Suprapubic skin (tissue), 4 donors: ENCODE measurements around the gene SHC2. TPM values are rescaled to one million over a fixed set of nuclear protein-coding genes. Genes with fewer than 3 reads are reported as not detected.
A peak's percentile ranks its signal among the peaks of the same experiment; 100 is the strongest.

Source experiments
- DNase-seq, 2 donors: peaks; one replicate each; pipeline ENCODE4 v3.0.0-alpha.2; 2019; ENCODE audit warnings: low spot score in 2 of 2
- H3K27ac ChIP-seq: fragments of 200-600 bp; sonication (generic); one replicate; pipeline ENCODE4 v1.5.1; 2019
- H3K27me3 ChIP-seq: fragments of 200-600 bp; sonication (generic); one replicate; pipeline ENCODE4 v1.5.1; 2019
- H3K36me3 ChIP-seq: fragments of 200-600 bp; sonication (generic); one replicate; pipeline ENCODE4 v1.5.1; 2019
- H3K4me1 ChIP-seq: fragments of 200-600 bp; sonication (generic); one replicate; pipeline ENCODE4 v1.5.1; 2019
- H3K4me3 ChIP-seq: fragments of 200-600 bp; sonication (generic); one replicate; pipeline ENCODE4 v1.5.1; 2019; ENCODE audit warnings: mild to moderate bottlenecking
- H3K9me3 ChIP-seq: fragments of 200-600 bp; sonication (generic); one replicate; pipeline ENCODE4 v1.5.1; 2019
- CTCF ChIP-seq, 2 donors: fragments of 200-600 bp in 1 of 2; fragments of 450-650 bp in 1 of 2; sonication (generic) in 1 of 2; IDR thresholded peaks; one replicate each; pipeline ENCODE4 v1.5.1; 2016 to 2019; ENCODE audit warnings: antibody characterized with exemption in 2 of 2, mild to moderate bottlenecking in 1 of 2, moderate library complexity in 1 of 2
- EP300 ChIP-seq: sonication (generic); formaldehyde crosslinking; IDR thresholded peaks from one replicate; pipeline ENCODE4 v1.6.1; 2017; ENCODE audit warnings: antibody characterized with exemption
- POLR2A ChIP-seq, 2 donors: fragments of 450-650 bp; IDR thresholded peaks; one replicate each; pipeline ENCODE4 v1.6.1; 2017; ENCODE audit warnings: antibody characterized with exemption in 2 of 2, mild to moderate bottlenecking in 2 of 2, moderate library complexity in 2 of 2
- POLR2AphosphoS5 ChIP-seq, 3 donors: sonication (generic); formaldehyde crosslinking; IDR thresholded peaks; one replicate each; pipeline ENCODE4 v1.6.1; 2017; ENCODE audit warnings: antibody characterized with exemption in 3 of 3
- WGBS: methylation state at CpG from one replicate; pipeline ENCODE4 v1.1.5; 2018; 5-methylcytosine and 5-hydroxymethylcytosine counted together
- total RNA-seq, 4 donors: library from RNA; depleted of rRNA; stranded (reverse); fragments of >200 nt; gene quantifications; one replicate each; pipeline ENCODE4 v1.1.0, GENCODE V29; 2016

Gene SHC2
- total RNA-seq, 4 donors from 2014 or later: 16.3 to 40.7 (median 19.6) TPM

- 53% methylated on average over 19 of the region's 23 CpGs for WGBS
- peaks cover 35% of the 10 kb centered on the region for H3K27me3 ChIP-seq
- no peak for DNase-seq
- H3K4me1 ChIP-seq: peaks cover 31% of the 10 kb centered on the region
- H3K4me3 ChIP-seq: peak overlapping the region; percentile 28
- H3K9me3 ChIP-seq: no peaks in the 10 kb centered on the region
- H3K27ac ChIP-seq: peak overlapping the region; percentile 69
- no peaks in the 10 kb centered on the region for H3K36me3 ChIP-seq
- TF ChIP-seq POLR2A (IDR thresholded peaks at IDR 0.05): no peak
- TF ChIP-seq POLR2AphosphoS5 (IDR thresholded peaks at IDR 0.05): no peak
- TF ChIP-seq EP300: no peak
- TF ChIP-seq CTCF (IDR thresholded peaks at IDR 0.05): no peak
Observed at GRCh38 chr19:374183-374885, 86.5 kb downstream of the SHC2 start.

GRCh38 chr19:373391-374182, 87.2 kb downstream of the SHC2 start:
- no peak for TF ChIP-seq CTCF (IDR thresholded peaks at IDR 0.05)
- TF ChIP-seq POLR2AphosphoS5 (IDR thresholded peaks at IDR 0.05): no peak
- no peak for TF ChIP-seq EP300
- no peak for TF ChIP-seq POLR2A (IDR thresholded peaks at IDR 0.05)
- peak overlapping the region; percentile 28 for H3K4me3 ChIP-seq
- DNase-seq: no peak
- WGBS: 76% methylated on average over 12 of the region's 24 CpGs
- peaks cover 31% of the 10 kb centered on the region for H3K4me1 ChIP-seq
- H3K36me3 ChIP-seq: no peaks in the 10 kb centered on the region
- H3K27ac ChIP-seq: peak overlapping the region; percentile 69
- peaks cover 38% of the 10 kb centered on the region for H3K27me3 ChIP-seq
- H3K9me3 ChIP-seq: no peaks in the 10 kb centered on the region

DNA sequence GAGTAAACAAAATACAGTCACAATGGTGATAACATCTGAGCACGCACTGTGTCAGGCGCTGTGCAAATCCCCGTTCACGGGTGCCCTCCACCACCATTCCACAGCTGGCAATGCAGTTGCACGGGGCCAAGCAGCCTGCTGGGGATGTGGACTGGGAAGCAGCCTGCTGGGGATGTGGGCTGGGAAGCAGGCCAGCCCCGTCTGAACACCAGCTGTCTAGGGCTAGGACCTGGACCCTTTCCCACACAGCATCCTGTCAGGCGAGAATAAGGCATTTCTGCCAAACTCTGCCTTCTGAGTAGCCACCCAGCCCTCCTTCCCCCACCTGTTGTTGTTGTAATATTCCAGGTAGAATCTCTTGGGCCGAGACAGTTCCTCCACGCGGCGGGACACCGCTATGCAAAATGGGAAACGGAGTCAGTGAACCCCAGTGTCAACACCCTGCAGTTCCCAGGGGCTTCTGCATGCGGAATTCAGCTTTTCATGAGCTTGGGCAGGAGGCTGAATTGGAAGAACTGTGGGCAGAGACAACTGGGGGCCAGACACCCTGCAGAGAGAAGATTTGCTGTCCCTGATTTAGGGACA, 88.4 kb downstream of the SHC2 start:
- DNase-seq: no peak
- H3K9me3 ChIP-seq: no peaks in the 10 kb centered on the region
- peaks cover 50% of the 10 kb centered on the region for H3K27me3 ChIP-seq
- TF ChIP-seq EP300 (no peak), POLR2A (IDR thresholded peaks at IDR 0.05) (no peak), CTCF (IDR thresholded peaks at IDR 0.05) (no peak), POLR2AphosphoS5 (IDR thresholded peaks at IDR 0.05) (no peak)
- no peak overlapping the region for H3K27ac ChIP-seq
- H3K36me3 ChIP-seq: no peaks in the 10 kb centered on the region
- H3K4me1 ChIP-seq: peaks cover 31% of the 10 kb centered on the region
- WGBS: 56% methylated on average over 12 of the region's 14 CpGs
- no peak overlapping the region for H3K4me3 ChIP-seq

DNA sequence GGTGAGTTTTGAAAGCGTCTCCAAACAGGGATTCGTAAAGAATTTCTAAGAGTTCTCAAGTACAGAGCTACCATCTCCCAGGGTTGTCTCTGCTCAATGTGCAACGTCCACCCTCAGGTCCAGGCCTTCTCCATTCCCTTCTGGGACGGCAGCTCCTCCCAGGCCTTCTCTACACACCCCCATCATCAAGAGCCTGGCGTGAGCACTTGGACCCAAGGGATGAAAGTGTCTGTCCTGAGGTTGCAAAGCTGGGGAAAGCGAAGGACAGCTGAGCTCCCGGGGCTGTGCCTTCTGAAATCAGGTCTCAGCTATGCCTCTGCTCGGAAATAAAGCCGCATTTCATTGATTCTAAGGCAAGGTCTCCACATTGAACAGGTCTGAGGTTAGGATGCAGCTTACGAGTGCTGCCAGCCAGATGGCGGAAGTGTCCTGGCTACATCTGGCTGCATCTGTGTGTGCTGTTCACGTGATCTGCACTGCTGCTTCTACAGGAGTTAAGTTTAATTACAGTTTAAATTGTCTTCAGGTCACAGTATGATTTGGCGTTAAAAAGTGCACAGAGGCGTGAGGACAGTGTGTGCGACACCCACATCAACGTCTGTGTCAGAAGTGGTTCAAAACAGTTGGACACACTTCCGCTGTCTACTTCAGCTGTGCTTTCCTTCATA, 89.2 kb downstream of the SHC2 start:
- H3K9me3 ChIP-seq: no peaks in the 10 kb centered on the region
- H3K27me3 ChIP-seq: peaks cover 55% of the 10 kb centered on the region
- no peak overlapping the region for H3K27ac ChIP-seq
- no peak for DNase-seq
- TF ChIP-seq EP300: no peak
- no peak for TF ChIP-seq POLR2AphosphoS5 (IDR thresholded peaks at IDR 0.05)
- no peak for TF ChIP-seq CTCF (IDR thresholded peaks at IDR 0.05)
- TF ChIP-seq POLR2A (IDR thresholded peaks at IDR 0.05): no peak
- H3K4me1 ChIP-seq: peaks cover 31% of the 10 kb centered on the region
- H3K36me3 ChIP-seq: no peaks in the 10 kb centered on the region
- no peak overlapping the region for H3K4me3 ChIP-seq
- 53% methylated on average over 17 of the region's 17 CpGs for WGBS
